Measurements from ENCODE around the gene IMPACT.
A peak's percentile ranks its signal among the peaks of the same experiment; 100 is the strongest.

The IMPACT gene

GRCh38 chr18:24426073-24426397 lies 435 bp upstream of the IMPACT start:
- no peak for DNase-seq

GRCh38 chr18:24427484-24427883 lies 1.0 kb downstream of the IMPACT start:
- no peak for DNase-seq

DNA sequence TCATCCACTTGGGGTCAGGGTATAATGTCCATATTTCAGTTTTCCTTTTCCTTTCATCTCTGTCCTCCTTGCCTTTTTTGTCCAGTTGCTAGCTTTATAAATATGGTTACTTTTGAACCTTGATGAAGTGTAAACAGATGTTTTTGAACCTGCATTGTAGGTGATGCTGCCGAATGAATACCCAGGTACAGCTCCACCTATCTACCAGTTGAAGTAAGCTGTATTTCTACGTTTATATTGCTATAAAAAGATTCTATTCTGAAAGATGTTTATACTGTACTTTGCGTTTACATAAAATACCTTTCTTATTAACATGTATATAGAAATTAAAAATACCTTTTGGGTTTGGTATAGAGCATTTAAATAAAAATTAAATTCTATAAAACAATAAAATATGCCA lies 2.2 kb downstream of the IMPACT start:
- DNase-seq, result no peak

DNA sequence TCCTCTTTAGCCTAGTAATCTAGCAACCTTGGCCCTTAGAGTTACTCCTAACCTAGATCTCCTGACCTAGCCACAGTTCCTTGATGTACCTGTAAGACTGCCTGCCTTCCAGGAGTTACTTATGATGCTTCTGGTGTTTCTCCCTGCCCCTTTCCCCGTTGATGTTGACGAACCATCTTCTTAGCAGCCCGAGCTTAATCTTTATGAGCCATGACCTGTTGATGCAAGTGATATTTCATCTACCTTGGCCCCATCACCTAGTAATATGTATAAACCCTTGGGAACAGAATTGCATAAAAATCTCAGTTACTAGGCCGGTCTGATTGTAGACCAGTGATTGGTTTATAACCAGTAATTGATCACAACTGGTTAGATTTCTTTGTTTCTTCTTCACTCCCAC lies 2.7 kb downstream of the IMPACT start:
- DNase-seq, result no peak

GRCh38 chr18:24432618-24433017 lies 6.1 kb downstream of the IMPACT start:
- peak in 1 of 2 experiments; percentile 3 for DNase-seq

- no peak for DNase-seq
These were observed 10.5 kb downstream of the IMPACT start for GRCh38 chr18:24436939-24437338.

DNA sequence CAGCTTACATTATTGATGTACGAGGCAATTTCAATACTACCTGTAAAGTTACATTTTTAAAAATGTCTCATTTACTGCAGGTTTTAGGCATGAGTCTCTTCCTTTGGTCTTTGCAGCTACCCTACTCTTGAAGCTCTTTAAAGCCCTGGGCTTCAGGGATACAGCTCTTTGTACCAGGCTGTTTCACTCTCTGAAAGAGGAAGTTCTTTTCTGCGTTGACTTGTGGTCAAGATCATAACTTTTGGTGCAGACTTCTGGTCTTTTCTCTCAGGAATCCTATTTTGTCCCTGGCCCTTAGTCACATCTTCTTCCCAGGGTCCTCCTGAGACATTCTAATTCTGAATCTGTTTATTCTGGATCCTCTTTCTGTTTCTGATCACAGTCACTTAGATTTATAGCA lies 17.4 kb downstream of the IMPACT start:
- no peak for DNase-seq

DNA sequence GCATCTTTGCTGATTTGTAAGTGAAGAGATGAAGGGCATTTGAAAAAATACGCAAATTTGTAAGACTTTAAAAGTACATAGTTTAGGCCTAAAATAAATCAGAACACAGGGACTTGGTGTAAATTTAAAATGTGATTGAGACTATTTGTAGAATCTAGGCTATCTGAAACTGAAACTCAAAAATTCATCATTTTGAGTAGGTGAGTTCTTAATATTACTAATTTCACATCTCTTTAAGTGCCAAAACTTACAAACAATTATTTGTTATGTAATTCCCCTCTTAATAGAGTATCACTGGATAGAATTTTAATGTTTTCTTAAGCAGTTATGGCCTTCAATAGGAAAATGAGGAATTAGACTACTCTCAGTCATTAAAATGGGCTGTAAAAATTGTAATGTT lies 20.0 kb downstream of the IMPACT start:
- no peak for DNase-seq

DNA sequence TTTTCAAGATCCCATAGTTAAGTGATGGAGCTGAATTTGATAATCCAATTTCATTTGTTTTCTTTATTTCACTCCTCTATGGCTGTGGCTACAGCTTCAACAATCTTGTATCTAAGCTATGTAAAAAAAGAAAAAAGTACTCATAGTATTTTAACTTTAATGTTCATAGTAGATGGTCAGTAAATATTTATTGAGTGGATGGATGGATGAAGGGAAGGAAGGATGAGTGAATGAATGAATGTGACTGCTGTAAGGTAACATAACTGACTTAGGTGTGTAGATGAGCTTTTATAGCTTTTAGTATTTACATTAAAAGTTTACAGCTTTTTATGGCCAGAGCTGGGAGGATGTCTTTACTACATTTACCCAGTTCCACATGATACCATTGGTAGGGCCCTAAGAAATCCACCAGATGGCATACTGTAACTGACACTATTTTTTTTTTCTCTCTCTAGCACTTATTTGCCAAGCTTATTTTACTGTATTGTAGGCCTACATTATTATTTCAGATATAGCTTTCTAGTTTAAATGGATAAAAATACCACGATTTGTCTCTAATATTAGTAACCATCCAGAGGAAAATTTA lies 20.6 kb downstream of the IMPACT start:
- DNase-seq, result no peak

- no peak for DNase-seq
These were observed 21.5 kb downstream of the IMPACT start for GRCh38 chr18:24447961-24448360.

- DNase-seq, result no peak
These were observed 30.1 kb downstream of the IMPACT start for GRCh38 chr18:24456549-24456948.

- DNase-seq, result no peak
These were observed 33.3 kb downstream of the IMPACT start for GRCh38 chr18:24459772-24460171.

DNA sequence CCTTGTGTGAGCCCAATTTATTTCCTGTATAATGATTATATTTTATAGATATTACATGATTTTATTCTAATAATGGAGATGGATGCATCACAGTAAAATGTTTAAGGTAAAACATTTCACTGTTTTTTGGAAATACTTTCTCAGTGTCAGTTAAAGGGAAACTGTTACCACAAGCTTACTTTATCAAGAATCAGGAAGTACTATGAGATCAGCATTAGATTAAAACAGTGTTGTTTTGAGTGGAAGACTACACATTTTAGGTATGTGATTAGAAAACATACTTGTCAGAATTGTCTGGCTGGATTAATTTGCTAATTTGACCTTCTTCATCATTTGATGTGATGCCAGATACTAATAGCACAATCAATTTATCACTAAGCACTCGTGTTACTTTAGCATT lies 33.9 kb downstream of the IMPACT start, which contains the start of gene HRH4:
HRH4 (plus strand) TSS at position 250 of the 400 bp plus-strand sequence; CDS start at position 342, 92 bp downstream.
- DNase-seq, result no peak

DNA sequence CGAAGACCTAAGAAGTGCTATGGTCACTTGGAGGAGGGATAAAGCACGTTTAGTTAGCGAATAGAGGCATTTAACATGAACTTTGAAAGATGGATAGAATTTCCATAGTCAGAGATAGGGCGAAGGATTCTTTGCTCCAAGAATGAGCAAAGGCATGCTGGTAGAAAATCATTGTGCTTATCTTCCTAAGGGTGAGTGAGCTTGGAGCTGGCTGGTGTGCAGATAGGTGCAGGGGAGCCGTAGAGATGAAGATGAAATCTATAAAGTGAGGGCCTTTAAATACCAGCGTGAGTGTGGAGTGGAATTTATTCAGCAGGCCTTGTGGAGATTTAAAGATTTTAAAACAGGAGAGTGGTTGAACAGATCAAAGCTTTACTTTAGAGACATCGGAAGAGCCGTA lies 35.5 kb downstream of the IMPACT start:
- DNase-seq, result no peak

DNA sequence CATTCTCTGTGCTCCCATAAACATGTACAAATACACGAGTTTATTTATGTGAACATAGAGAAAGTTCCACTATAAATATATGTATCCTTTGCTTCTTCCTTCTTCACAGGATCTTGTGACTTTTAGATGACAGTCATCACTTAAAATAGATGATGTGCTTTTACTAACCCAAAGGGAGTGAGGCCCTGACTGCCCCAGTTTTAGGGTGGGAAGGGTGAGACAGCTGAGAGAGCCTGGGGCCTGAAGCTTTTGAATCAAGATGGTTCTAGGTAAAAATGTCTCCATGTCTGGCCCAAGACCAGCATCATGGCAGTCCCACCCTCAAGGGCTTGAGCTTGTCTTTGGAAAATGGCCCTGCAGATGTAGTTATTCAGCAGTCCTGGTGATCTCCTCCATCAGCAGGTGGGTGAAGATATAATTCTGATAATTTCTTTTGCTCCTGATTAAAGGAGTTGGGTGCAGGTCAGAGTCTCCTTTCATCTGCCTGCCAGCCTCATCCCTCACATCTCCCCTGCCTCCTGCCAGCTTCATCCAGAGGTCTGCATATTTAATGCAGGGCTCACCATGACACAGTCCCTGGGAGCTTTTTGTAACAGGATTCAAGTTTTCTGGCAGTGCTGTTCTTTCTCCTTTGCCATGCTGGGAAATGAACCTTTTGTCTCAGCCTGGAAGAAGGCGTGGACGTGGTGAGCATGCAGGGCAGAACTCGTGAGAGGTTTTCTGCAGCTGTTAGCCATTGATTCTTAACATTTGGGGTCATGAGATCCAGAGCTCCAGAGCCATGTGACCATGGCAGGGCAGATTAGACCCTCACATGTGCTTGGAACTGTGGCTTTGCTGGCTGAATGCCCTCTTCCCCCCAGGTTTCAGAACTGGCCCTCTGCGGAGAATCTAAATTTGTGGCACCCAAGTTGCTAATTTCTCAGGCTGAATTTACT lies 36.6 kb downstream of the IMPACT start:
- DNase-seq, result no peak

- DNase-seq, result no peak
These were observed 39.0 kb downstream of the IMPACT start for GRCh38 chr18:24465486-24465885.

GRCh38 chr18:24466771-24467170 lies 40.3 kb downstream of the IMPACT start:
- no peak for DNase-seq

DNA sequence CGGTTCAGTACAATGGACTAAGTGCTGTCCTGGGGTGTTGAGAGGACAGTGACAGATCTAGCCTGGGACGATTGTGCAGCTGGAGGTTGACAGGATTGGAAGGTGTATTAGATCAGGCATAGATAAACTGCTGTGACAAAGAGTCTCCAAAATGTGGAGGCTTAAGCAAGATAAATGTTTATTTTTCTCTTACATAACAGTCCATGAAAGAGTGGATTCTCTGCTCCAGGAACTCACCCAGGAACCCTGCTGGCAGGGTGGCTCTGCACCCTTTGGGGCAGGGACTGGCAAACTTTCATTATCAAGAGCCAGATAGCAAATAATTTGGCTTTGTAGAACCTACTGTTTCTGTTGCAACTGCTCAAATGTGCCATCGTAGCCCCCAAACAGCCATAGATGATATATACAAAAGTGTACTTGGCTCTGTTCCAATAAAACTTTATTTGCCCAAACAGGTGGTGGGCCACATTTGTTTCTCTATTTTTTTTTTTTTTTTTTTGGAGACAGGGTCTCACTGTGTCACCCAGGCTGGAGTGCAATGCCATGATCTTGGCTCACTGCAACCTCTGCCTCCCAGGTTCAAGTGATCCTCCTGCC lies 43.6 kb downstream of the IMPACT start:
- no peak for DNase-seq

DNA sequence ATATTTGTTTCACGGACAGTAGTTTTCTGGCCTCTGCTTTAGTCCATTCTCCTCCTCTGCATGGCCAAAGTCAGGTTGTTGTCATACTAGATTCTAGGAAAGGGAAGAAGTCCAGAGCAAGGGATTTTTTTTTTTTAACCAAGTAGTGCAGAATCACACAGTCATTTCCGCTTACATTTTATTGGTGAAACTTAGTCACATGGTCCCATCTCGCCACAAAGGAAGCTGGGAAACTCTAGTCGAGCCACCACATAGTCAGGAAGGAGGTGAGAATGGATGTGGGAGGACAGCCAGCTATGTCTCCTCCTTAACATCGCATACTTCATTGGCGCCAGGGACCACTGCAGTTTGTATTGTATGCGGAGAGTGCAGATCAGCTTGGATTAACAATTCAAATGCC lies 44.3 kb downstream of the IMPACT start:
- no peak for DNase-seq

GRCh38 chr18:24472591-24472990 lies 46.1 kb downstream of the IMPACT start:
- no peak for DNase-seq

- DNase-seq, result no peak
These were observed 47.9 kb downstream of the IMPACT start for GRCh38 chr18:24474406-24474805.

- DNase-seq, result no peak
These were observed 49.6 kb downstream of the IMPACT start for GRCh38 chr18:24475926-24476589.

DNA sequence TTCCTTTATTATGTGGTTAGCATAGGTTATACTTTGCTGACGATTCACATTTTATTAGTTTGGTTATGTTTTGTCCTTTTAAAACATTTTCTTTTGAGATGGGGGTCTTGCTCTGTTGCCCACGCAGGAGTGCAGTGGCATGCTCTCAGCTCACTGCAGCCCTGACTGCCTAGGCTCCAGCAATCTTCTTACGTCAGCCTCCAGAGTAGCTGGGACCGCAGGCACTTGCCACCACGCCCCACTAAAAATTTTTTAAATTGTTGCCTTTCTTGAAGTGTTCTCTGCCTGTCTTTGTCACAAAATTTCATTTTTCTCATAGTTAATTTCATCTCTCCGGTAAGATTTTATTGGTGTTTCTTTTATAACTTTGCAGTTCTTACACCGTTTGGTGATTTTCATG lies 52.9 kb downstream of the IMPACT start:
- DNase-seq, result no peak

DNA sequence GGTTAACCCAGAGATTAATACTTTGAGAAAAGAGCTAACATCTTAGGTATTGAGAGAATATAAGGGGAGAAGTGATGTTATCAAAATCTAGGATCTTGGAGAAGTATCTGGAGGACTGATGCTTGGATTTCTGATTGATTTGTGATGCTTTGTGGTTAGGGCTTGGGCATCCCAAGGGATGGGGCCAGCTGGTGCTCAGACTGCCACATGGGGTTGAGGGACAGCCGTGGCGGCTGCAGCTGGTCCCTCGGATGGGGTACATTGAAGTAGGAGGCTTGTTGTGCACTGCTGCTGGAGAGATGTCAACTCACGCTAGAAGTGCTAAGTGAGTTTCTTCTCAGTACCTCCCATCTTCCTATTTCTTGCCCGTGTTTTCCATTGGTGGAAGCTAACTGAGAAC lies 56.4 kb downstream of the IMPACT start:
- DNase-seq, result no peak
